K562 (cell line): ENCODE measurements around the gene GEMIN7. TPM values are rescaled to one million over a fixed set of nuclear protein-coding genes. Genes with fewer than 3 reads are reported as not detected.

Experiments
- ZNF134 ChIP-seq: fragments of 250-450 bp; sonication (Bioruptor Pico); conservative IDR thresholded peaks from 2 replicates; pipeline ENCODE4 v1.4.0; 2020
- polyA plus RNA-seq, 8 experiments: library from polyadenylated mRNA; depleted of rRNA in 4 of 8; stranded (reverse) in 5 of 8; unstranded in 3 of 8; fragments of >200 nt; fragmentation: Nextera tagmentation in 2 of 8; fragmentation: Illumina TruSeq in 1 of 8; extraction: Ambion mirVana in 2 of 8; extraction: Trizol in 1 of 8; gene quantifications; 2 replicates each; pipeline versions ENCODE4 v1.2.1 to v1.2.3, GENCODE V29; 2011 to 2014; ENCODE audit warnings: inconsistent platforms in 1 of 8, missing spikeins in 1 of 8
- total RNA-seq, 7 experiments: library from RNA; depleted of rRNA in 6 of 7; stranded (reverse); fragments of >200 nt in 6 of 7; fragmentation: Illumina TruSeq in 2 of 7; extraction: Trizol in 2 of 7; gene quantifications; 2 replicates each; pipeline versions ENCODE4 v1.2.1 to v1.2.3, GENCODE V29; 2011 to 2021; ENCODE audit warnings: low replicate concordance in 1 of 7
- TF ChIP-seq, protein P1 (sequence below): sonication (generic); formaldehyde crosslinking; IDR thresholded peaks from 2 replicates; pipeline ENCODE4 v1.8.0; 2022; ENCODE audit warnings: mild to moderate bottlenecking, missing genetic modification reagents

Gene GEMIN7
- total and polyA plus RNA-seq, 9 of the 15 experiments (the other 6 are each of a cell fraction or from before 2014, with no cell fraction given): 23.1 to 124 (median 54.9) TPM

DNA sequence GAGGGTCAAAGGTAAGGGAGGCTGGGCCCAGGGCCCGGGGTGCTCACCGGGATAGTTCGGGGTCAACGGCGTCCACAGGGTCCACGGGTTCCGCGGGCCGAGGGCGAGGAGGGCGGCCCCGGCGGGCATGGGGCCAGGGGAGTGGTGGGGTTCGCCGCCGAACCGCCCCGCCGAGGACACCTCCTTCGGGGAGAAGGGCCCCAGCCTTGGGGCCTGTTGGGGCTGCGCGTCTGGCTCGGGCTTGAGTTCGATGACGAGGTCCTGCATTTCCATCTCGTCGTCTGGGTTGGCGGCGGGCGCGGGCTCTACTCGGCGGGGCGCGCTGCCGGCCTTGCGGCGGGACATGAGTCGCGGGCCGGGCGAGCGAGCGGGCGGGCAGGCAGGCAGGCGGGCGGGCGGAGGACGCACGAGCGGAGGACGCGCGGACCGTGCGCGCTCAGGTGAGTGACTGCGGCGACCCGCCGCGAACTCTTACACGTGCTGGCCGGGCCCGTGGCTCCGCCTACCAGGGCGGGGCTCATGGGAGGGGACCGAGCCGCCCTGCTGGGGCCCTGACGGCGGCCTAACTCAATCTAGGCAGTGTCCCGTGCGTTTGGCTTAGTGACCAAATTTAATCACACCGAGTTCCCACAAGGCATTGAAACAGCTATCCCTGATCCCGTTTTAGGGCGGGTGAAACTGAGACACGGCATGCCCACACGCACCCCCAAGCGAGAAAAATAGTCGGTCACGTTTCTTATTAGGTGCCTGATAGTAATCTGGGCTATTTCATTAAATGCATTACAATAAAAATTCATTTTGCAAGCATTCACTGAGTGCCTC is 2.8 kb upstream of the GEMIN7 start, which contains the start of gene ZNF296 (continued):
- TF ChIP-seq, protein P1, sequence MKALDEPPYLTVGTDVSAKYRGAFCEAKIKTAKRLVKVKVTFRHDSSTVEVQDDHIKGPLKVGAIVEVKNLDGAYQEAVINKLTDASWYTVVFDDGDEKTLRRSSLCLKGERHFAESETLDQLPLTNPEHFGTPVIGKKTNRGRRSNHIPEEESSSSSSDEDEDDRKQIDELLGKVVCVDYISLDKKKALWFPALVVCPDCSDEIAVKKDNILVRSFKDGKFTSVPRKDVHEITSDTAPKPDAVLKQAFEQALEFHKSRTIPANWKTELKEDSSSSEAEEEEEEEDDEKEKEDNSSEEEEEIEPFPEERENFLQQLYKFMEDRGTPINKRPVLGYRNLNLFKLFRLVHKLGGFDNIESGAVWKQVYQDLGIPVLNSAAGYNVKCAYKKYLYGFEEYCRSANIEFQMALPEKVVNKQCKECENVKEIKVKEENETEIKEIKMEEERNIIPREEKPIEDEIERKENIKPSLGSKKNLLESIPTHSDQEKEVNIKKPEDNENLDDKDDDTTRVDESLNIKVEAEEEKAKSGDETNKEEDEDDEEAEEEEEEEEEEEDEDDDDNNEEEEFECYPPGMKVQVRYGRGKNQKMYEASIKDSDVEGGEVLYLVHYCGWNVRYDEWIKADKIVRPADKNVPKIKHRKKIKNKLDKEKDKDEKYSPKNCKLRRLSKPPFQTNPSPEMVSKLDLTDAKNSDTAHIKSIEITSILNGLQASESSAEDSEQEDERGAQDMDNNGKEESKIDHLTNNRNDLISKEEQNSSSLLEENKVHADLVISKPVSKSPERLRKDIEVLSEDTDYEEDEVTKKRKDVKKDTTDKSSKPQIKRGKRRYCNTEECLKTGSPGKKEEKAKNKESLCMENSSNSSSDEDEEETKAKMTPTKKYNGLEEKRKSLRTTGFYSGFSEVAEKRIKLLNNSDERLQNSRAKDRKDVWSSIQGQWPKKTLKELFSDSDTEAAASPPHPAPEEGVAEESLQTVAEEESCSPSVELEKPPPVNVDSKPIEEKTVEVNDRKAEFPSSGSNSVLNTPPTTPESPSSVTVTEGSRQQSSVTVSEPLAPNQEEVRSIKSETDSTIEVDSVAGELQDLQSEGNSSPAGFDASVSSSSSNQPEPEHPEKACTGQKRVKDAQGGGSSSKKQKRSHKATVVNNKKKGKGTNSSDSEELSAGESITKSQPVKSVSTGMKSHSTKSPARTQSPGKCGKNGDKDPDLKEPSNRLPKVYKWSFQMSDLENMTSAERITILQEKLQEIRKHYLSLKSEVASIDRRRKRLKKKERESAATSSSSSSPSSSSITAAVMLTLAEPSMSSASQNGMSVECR (CRISPR knock-in tag): peak; percentile 53
- no peak for TF ChIP-seq ZNF134 (CRISPR knock-in tag)
